LHCN-M2 (cell line): ENCODE results near the gene TRABD2B. TPM values are rescaled to one million over a fixed set of nuclear protein-coding genes. Genes with fewer than 3 reads are reported as not detected.

Source experiments
- DNase-seq: peaks from one replicate; pipeline ENCODE4 v3.0.0-alpha.2; 2012; ENCODE audit warnings: low read depth
- total RNA-seq: library from RNA; depleted of rRNA; stranded (reverse); fragments of >200 nt; gene quantifications from 2 replicates; pipeline ENCODE4 v1.2.3, GENCODE V29; 2014

Gene TRABD2B
- total RNA-seq, 1 experiment from 2014 or later, result not detected

DNA sequence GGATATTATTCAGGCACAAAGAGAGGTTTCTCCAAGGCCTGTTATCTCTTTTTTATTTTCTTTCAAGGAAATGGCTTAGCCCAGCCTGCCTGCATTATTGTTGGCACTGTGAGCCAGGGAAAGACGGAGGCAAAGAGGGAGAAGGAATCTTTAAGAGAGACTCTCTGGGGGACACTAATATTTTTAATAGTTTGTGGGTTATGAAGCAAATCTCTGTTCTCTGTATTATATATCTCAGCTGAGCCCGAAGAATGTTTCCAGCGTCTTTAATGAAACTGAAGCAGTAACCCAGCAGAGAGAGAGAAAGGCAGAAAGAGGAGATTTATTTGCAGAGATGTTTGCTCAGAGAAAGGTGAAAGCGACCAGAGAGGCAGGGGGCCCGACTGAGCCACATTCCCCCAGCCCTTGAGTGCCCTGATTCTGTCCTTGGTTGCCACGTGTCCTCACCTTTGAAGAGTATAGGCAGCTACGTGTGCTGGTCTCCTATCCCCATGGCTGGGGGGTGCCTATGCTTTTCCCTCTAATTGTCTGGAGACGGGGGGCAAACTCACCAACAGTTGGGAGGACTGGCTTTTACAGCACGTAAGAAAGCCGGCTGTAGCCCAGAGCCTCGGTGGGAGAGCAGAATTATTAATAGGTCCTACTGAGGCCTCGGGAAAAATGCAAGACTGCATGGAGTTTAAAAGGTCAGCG is 166.4 kb downstream of the TRABD2B start:
- no peak for DNase-seq

DNA sequence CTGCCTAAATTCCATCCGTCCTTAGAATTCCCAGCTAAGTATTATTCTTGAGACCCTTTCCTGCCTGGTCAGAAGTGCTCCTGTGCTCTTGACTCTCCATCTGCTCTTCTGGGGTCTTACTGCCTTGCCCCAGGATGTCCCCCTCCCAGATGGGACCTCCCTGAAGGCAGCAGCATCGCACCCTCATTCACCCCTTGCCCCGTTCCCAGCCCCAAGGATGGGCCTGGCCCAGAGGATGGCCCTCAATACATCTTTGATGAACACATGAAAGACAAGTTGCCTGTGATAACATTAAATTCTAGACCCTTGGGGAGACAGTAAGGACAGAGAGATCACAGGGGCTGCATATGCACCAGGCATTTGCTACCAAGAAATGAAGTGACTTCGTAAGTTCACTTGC is 167.2 kb downstream of the TRABD2B start:
- DNase-seq, result no peak

DNA sequence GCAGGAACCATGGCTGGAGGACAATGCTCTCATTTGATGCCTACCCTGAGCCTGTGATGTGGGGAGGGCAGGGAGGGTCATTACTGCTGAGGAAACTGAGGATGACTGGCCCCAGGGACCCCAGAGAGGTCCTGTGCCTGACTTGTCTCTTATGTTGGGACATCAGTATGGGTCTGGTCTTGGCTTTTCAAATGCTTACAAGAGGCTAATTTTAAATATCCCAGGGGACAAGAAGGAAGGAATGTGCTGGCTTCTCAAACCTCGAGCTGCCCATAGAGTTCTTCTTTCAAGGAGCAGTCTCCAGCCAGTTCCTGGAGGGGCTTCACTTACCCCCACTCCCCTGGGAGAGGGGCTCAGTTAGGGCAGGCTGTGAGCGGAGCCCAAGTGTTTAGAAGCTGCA is 168.2 kb downstream of the TRABD2B start:
- DNase-seq, result no peak

DNA sequence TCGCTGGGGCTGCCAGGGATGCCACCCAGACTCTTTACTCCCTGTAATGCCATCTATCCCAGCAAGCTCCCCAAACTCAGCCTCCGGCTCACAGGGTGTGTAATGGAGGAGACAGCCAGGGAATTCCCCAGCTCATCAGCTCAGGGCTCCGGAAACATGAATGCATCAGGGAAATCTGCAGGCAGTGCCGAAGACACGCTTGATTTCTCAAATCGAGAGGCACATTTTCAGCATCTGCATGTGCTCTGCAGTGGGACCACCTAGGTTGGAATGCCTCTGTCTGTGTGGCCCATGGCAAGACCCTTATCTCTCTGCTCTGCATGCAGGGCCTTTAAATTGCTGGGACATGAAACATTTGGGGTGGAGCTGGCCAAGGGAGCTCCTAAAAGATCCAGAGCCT is 170.1 kb downstream of the TRABD2B start:
- no peak for DNase-seq

DNA sequence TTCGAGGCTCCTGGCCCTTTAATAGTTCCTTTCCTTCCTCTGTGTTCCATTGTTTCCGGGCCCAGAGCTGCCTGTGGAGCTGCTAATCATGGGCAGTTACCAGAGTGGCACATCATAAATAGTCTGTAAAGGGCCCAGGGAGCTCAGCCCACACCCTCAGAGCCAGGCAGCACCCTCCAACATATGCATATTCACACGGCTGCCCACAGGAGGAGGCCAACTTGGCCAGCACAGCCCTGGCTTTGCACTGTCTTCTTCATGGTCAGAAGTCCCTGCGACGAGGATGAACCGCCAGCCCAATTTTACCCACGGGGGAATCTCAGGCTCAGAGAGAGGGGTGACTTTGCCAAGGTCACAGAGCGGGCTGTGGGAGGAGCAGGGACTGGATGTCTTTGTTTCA is 172.5 kb downstream of the TRABD2B start:
- DNase-seq, result no peak

DNA sequence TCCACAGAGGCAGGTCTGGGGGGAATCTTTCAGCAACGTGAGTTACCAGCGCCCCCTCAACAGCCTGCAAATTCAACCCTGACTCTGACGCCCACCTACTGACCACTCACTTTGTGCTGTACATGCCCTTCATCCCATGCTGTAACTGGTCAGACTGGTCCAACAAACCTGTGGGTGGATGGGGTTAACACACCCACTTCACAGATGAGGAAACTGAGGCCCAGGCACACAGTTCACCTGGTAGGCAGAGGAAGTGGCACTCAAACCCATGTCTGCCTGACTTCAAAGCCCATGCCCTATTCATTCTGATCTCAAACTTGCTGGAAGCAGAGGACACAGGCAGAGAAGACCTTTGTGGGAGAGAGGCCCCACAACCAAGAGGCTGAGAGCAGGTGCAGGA is 172.9 kb downstream of the TRABD2B start:
- DNase-seq, result no peak

DNA sequence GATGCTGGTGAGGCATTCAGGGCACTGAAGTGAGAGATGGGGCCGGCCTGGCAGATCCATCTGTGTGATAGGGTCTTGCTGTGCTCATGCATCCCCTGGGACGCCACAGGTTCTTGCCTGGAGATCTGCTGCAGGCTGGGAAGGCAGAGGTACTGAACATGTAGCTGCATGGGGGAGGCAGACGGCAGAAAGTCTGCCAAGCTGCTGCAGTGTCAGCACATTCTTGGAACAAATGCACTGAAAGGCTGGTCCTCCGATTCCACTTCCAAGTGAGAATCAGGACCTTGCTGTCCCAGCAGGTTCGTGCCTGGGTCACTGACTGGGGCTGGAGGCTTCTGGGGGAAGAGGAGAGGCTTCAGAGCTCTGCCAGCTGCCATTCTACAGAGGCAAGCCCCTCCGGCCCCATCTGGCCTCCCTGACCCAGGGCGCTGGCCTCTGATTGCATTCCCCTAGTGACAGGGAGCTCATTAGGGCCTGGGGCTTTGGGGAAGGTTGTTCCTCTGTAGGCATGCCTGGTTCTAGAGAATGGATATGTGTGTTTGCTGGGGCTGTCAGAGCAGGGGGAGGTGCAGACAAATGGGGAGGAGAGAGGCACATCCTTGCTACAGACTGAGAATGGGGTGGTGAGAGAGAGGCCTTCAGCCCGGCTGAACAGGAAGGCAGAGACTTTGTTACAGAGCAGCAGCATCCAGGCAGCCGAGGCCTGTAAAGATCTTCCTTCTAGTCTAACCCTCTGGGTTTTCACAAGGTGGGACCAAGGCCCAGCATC is 174.0 kb downstream of the TRABD2B start:
- no peak for DNase-seq

DNA sequence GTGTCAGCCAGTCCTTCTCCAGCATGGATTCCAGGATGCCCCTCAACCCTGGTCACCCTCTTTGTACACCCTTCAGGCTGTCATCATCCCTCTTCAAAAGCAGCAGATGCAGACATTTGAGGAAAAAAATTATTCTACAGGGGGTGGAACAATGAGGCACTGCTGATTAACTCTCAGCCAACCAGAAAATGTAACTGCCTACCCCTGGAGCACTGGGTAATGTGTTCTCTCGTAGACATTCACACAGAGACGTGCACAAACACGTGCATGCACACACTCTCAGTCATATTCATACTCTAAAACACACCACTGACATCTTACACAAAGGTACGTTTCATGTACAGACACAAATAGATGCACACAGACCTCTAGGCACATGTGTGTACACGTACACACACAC is 175.4 kb downstream of the TRABD2B start:
- DNase-seq, result no peak

DNA sequence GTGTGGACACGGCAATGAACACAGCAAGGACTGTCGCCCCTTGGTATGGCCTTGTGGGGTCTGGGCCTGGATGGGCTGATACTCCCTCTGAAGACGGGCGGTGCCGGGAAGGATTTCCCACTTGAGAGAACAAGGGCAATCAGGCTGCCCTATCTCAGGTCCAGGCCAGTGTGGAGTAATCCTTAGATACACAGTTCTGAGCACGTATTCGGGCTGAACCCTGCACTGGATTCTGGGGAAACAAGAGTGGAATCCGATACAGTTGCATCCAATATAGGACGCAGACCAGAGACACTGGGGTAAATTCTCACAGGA is 177.7 kb downstream of the TRABD2B start:
- DNase-seq, result no peak

DNA sequence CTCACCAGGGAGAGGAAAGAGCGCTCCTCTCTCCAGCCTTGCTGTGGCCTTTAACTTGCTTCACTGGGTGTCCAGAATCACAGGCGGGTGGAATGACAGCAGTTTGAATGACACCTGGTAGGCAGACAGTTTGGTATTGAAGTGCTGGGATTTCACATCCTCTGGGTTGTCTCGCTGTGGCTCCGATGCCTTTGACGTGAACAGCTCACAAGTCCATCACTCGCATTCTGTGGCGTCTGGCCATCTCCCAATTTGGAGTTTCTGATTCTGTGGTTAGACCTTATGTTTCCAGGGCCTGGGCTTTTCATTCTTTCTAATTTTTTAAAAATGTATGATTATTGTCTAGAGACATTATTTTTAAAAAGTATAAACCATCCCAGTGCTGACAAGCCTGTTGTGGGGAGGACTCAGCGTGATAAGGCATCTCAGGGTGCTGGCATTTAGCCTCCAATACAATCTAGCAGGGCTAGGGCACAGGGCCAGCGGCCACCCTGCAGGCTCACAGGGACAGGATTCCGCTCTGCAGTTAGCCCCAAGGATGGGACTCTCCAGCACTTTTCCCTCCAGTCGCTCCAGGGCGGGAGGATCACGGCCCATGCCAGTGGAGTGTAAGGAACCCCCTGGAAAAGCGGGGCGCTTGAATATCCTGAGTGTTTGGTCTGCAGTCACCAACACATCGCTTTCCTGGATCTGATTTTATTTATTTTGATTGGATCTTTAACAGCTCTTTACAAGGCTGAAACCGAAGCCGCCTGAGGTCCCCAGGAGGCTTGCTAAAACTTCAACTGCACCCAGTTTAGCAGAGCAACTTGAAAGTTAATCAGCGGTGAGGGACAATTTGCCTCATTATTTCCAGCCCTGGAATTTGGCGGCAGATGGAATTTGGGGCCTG is 178.3 kb downstream of the TRABD2B start:
- DNase-seq, result no peak

DNA sequence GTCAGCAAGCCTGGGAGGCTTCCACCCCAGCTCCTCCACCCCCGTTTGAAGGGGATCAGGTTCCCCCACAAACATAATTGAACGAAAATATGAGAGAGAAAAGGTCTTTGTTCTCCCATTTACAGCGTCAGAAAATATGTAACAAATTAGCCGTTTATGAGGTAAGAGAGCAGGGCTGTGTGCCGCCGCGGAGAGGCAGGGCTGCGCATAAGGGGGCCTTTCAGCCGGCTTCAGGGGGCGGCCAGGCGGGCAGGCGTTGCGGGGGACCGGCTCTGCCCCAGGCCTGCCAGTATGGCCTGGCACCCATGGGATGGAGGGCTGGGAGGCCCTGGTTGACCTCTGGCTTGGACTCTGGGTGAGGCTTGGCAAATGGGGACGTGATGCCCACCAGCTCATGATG is 179.3 kb downstream of the TRABD2B start:
- DNase-seq, result no peak

DNA sequence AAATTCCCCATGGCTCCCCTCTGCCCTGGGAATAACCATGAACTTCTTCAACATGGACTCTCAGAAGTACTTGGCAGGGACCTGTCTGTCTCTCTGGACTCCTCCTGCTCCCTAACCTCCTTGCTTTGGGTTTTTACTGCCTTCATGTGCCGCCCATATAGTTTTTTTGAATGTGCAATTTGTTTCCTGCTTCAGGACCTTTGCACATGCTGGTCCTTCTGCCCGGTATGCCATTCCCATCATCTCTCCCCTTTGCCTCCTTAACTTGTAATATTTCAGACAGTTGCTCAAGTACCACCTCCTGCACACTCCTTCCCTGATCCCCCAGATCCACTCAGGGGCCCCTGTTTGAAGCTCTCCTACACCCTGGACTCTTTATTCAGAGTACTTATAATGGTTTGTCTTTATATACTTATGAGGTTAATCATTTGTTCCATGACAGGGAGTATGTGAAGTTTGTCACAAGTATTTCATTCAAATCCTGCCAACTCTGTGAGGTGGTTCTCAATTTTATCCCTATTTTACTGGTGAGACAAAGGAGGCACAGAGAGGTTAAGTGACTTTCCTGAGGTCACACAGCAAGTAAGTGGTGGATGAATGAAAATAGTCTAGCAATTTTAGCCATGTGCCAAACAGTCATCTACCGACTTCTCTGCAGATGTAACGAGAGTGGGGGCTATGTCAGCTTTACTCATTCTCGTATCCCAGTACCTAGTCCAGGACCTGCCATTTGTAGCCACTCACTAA is 180.7 kb downstream of the TRABD2B start:
- no peak for DNase-seq

DNA sequence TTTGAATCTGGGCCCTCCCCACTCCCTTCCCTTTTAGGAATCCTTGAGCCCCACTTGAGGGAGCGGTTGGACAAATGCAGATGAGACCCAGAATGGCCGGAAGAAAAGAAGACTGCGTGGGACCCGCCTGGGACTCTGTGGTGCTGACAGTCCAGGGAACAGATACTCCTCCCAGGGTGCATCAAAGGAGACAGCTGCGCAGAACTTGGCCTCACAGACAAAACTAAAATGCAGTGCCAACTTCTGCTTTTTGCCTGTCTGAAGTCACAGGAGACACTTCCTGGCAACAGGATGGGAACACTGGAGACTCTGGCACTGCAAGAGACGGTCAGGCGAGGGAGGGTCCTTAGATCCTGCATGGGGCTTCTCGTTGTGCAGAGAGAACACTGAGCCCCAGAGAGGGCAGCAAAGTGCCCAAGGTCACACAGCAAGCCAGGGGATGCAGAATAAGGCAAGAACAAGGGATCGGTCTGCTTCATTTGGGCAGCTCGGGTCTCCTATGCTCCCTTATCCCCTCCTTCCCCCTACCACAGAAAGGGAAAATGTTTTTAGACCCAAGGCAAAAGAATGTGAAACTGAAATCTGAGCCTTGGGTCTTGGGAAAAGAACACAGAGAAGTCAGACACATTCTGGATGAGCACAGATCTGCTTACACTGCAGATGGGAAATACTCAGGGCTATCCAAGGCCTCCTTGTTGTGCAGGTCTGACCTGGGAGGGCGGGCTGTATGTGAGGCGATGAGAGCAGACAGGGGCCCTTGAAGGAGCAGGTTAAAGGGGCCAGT is 182.4 kb downstream of the TRABD2B start:
- DNase-seq, result no peak

DNA sequence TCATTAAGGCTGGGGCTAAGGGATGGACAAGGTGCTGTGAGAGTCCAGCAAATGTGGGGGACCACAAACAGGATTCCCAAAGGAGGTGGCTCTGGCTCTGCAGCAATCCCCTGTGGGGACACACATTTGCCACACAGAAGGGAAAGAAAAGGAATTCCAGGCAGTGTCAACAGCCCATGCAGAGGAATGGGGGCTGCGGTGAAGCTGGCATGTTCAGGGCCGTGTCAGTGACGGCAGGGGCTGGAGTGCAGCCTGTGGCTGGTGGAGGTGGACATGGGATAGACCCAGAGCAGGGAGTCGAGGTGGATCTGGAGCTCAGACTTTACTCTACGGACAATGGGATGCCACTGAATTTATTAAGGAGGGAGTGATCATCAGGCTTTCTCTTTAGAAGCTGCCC is 183.2 kb downstream of the TRABD2B start:
- DNase-seq, result no peak

DNA sequence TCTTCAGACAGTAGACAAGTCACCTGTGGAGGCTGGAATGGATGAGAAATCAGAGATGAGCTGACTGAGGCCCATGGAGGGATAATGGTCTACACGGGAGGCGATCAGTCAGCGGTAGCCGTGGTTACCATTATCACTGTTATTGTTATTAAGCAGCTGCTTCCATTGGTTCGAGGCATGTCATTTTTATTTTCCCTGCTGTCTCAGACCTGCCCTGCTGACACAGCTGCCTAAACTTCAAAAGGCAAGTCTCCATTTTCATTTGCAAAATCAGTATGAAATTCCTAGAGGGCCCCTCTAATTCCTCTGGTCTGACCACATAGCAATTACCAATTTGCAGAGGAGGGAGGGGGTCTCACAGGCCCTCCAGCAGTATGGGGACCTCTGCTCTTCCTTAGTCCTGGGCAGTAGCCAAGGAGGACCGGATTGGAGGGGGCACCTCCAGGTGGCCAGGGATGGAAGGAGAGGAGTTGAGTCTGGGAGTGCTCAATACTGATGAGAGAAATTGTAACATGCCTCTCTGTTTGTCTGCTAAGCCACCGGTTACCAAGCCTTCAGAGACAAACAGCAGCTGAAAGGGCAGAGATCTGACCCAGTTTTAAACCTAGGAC is 184.2 kb downstream of the TRABD2B start:
- DNase-seq, result no peak

DNA sequence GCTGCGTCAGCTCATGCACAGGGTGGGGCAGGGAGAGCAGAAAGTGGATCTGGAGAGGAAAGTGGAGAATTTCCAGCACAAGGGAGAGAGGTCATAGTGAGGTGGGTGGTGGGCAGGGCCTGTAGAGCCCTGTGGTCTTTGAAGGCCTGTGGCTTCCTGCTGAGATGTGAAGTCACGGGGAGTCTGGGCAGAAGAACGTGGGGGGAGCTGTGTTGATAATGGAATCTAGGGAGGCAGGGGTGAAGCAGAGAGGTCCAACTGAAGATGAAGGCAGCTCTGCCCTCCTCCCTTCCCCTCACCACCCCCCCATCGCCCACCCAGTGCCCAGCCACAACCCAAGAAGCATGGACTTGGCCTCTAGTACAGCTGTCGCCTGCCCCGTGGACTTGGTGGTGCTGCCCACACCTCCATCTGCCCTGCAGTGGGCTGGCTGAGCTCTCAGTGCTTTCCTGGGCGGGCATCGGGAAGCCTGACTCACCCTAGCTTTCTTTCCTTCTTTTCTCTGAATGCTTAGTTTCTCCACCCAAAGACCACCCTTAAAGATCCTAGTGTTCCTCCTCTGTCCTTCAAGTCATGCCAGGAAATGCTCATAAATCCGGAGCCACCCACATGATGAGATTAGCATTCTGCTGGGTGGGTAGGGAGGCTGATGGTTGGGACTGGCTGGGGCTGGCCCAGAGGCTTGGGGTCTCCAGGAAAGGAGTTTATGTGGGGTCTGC is 186.1 kb downstream of the TRABD2B start:
- no peak for DNase-seq

DNA sequence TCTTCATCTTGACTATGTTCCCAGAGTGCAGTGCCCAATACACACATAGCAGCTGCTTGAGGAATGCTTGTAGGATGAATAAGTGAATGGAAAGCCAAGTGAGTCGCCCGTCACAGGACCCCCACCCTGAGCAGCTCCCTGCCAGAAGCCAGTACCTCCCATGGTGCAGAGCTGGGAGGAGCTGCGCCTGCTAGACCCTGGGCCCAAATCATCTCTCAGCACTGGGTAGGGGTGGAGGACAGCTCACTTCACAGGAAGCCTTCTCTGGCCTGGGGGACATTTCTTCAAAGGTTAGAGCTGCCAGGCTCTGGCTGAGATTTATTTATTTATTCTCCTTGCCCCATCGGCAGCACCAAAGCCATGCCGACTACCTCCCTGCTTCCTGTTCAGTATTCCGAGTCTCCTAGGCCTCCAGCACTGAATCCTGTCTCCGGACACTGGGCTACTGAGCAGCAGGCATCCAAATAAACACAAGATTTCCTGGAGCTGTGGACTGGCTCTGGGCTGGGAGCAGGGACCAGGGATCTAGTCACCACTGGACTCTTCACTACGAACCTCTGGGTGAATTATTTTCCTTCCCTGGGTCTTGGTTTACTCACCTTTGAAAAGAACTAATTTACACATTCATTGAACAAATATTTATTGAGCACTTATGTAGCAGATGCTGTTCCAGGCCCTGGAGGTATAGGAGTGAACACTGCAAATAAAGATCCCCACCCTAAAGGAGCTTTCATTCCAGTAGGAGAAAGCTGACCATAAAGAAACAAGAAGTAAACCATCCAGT is 187.7 kb downstream of the TRABD2B start:
- DNase-seq, result no peak

DNA sequence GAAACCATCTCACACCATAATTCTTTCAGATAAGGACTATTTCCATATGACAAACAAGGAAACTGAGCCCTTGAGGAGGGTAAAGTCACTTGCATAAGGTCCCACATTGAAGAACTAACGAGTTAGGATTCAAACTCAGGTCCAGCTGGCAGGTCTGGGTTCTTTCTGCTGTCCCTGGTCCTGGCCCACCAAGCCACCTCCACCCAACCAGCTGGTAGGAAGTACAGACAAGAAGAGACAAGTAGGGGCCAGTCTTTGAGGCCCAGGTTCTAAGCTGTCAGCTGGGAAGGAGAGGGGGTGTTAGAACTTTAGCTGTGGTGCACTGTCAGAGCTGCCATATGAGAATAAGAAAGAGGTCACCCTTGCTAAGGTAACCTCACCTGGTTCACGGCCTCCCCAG is 188.6 kb downstream of the TRABD2B start:
- no peak for DNase-seq

DNA sequence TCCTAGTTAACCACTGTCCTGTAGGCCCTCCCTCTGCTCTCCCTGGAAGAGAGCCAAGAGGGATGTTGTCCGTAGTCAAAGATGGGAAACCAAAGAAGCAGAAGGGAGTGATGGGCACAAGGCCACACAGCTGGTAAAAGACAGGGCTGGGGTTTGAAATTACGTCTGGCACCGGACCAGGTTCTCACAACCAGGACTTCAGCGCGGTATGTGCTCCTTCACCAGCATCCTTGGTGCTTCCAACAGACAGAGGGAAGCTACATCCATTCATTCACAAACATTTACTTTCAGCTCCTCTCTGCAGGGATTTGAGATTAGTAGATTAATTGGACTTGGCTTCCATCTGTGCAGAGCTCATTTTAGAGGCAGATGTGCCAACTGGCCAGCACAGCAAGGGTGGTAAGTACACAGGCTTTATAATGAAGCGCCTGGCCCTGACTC is 191.2 kb downstream of the TRABD2B start:
- DNase-seq, result no peak
